HG02623 (cell line): ENCODE data around the gene WFIKKN1.

Source experiments
- ATAC-seq: cut with Tn5 transposase; IDR thresholded peaks from one replicate; pipeline ENCODE4 v1.9.1; 2021; ENCODE audit warnings: moderate library complexity; ENCODE audit not compliant: unreplicated experiment

WFIKKN1 gene

DNA sequence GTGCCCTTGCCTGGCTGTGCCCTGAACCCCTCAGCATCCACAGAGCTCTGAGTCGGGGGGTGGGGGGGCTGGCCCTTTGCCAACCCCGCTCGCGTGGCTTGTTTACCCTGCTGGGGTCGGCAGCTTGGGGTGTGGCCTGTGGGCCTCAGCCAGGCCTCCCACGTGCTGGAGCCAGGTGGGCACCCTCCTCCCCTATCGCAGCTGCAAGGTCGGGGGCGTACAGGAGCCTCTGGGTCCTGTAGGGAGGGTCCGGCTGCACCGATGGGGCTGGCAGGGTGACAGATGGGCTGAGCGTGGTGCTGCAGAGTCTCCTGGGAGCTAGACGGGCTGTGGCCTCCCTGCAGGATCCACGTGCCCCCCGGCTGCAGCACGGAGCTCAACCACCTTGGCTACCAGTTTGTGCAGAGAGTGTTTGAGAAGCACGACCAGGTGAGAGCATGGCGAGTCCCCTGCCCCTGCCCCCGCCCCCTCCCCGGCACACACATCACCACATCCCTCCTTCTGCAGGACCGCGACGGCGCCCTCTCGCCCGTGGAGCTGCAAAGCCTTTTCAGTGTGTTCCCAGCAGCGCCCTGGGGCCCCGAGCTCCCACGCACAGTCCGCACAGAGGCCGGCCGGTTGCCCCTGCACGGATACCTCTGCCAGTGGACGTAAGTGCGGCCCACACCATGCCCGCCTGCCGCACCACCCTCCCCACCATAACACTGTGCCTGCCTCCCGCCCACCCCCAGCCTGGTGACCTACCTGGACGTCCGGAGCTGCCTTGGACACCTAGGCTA lies 40.8 kb downstream of the WFIKKN1 start:
- ATAC-seq = no peak

GRCh38 chr16:672371-672770 lies 41.6 kb downstream of the WFIKKN1 start:
- no peak for ATAC-seq

- no peak for ATAC-seq
Measured at GRCh38 chr16:672851-673250, 42.1 kb downstream of the WFIKKN1 start.

DNA sequence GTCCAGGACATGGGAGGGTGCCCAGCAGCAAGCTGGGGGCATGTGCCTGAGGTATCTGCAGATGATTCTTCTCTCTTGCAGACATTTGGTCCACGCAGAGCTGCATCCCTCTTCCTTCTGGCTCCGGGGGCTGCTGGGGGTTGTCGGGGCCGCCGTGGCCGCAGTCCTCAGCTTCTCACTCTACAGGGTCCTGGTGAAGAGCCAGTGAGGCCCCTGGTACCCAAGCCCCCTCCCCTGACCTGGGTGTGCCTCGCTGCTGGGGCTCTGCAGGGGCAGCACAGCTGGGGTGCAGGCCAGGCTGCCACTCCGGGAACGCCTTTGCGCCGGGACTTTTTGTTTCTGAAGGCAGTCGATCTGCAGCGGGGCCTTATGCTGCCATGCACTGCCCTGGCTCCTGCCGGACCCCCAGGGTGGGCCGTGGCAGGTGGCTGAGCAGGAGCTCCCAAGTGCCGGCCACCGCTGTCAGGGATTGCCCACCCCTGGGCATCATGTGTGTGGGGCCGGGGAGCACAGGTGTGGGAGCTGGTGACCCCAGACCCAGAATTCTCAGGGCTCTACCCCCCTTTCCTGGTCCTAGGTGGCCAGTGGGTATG lies 42.7 kb downstream of the WFIKKN1 start:
- no peak for ATAC-seq

- no peak for ATAC-seq
Measured at GRCh38 chr16:674214-674881, 43.6 kb downstream of the WFIKKN1 start.

- ATAC-seq = no peak
Measured at GRCh38 chr16:674968-675883, 44.4 kb downstream of the WFIKKN1 start, which contains the start of gene RHBDL1. Gene RHBDL1 (plus strand): TSS chr16:675671. CDS start chr16:675791, 120 bp downstream.

DNA sequence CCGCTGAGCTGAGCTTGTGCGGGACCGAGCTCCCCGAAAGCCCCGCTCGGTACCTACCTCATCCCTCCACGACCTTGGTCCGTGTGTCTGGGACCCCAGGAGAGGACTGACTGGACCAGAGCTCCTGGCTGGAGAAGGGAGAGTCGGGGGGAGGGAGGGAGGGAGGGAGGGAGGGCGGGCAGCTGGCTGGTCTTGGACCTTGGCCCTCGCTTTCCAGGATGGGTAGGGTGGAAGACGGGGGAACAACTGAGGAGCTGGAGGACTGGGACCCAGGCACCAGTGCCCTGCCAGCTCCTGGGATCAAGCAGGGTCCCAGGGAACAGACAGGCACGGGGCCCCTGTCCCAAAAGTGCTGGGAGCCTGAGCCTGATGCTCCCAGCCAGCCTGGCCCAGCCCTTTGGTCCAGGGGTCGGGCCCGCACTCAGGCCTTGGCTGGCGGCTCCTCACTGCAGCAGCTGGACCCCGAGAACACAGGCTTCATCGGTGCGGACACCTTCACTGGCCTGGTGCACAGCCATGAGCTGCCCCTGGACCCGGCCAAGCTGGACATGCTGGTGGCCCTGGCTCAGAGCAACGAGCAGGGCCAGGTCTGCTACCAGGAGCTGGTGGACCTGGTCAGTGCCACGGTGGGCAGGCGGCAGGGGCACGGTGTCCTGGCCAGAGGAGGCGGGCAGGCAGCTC lies 45.2 kb downstream of the WFIKKN1 start:
- ATAC-seq = no peak

DNA sequence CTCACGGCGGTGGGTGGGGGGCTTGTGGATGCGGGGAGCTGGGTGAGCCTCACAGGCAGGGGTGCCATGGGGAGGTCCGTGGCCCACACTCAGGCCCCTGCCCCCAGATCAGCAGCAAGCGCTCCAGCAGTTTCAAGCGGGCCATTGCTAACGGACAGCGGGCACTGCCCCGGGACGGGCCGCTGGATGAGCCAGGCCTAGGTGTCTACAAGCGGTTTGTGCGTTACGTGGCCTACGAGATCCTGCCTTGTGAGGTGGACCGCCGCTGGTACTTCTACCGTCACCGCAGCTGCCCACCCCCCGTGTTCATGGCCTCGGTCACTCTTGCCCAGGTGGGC lies 45.7 kb downstream of the WFIKKN1 start:
- ATAC-seq = no peak

- no peak for ATAC-seq
Measured at GRCh38 chr16:676913-677312, 46.1 kb downstream of the WFIKKN1 start.

DNA sequence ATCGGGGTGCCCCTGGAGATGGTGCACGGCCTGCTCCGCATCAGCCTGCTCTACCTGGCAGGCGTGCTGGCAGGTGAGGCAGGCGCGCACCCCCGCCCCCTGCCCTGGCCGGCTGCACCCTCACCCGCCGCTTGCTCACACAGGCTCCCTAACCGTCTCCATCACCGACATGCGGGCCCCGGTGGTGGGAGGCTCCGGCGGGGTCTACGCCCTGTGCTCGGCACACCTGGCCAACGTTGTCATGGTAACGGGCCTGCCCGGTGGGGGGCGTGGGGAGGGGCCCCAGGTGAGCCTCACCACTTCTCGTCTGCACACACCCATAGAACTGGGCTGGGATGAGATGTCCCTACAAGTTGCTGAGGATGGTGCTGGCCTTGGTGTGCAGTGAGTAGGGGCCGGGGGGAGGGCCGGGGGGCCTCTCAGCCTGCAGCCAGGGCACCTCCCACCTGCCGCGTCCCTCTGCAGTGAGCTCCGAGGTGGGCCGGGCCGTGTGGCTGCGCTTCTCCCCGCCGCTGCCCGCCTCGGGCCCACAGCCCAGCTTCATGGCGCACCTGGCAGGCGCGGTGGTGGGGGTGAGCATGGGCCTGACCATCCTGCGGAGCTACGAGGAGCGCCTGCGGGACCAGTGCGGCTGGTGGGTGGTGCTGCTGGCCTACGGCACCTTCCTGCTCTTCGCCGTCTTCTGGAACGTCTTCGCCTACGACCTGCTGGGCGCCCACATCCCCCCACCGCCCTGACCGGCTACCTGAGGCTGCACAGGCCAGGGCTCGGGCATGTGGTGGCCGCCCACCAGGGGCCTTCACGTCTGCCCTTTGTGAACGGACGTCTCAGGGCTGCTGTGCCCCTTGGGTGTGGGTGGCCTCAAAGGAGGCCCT lies 46.8 kb downstream of the WFIKKN1 start:
- ATAC-seq = no peak

GRCh38 chr16:678209-678857 lies 47.5 kb downstream of the WFIKKN1 start:
- ATAC-seq = no peak

GRCh38 chr16:678858-679813 lies 48.4 kb downstream of the WFIKKN1 start:
- no peak for ATAC-seq

DNA sequence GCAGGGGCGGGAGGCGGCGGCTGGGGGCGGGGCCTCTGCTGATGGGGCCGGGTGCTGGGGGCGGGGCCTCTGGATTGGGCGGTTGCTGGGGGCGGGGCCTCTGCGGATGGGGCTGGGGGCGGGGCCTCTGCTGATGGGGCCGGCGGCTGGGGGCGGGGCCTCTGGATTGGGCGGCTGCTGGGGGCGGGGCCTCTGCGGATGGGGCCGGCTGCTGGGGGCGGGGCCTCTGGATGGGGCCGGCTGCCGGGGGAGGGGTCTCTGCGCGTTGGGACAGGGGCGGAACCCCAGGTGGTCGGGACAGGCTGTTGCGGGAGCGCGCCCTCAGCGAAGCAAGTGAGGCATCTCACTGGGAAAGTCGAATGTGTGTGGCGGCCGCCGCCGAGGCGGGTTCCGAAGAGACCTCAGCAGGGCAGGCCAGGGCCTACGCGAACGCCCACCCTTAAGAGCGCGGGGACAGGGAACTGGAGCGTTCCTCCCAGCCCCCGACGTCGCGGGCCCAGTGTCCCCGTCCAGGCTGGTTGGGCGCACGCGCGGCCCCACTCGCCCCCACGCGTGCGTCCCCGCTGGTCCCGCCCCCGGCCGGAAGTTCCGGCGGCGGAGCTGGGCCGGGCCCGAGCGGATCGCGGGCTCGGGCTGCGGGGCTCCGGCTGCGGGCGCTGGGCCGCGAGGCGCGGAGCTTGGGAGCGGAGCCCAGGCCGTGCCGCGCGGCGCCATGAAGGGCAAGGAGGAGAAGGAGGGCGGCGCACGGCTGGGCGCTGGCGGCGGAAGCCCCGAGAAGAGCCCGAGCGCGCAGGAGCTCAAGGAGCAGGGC lies 49.2 kb downstream of the WFIKKN1 start, which contains the start of gene STUB1:
Gene STUB1, plus strand, starts transcription at position 597 of the 811 bp plus-strand sequence. Its CDS starts 116 bp downstream, at position 713.
- ATAC-seq = no peak

DNA sequence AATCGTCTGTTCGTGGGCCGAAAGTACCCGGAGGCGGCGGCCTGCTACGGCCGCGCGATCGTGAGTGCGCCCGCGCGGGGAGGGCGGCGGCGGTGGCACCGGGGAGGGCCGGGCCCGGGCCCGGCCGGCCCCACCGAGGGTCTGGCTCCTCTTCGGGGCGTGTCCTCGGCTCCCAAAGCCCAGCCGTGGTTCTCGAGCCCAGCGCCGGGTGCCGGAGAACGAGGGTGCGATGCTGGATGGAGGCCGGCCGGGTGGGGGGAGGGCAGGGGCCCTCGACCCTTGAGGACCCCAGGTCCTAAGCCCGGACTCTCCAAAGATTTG lies 49.8 kb downstream of the WFIKKN1 start:
- no peak for ATAC-seq

DNA sequence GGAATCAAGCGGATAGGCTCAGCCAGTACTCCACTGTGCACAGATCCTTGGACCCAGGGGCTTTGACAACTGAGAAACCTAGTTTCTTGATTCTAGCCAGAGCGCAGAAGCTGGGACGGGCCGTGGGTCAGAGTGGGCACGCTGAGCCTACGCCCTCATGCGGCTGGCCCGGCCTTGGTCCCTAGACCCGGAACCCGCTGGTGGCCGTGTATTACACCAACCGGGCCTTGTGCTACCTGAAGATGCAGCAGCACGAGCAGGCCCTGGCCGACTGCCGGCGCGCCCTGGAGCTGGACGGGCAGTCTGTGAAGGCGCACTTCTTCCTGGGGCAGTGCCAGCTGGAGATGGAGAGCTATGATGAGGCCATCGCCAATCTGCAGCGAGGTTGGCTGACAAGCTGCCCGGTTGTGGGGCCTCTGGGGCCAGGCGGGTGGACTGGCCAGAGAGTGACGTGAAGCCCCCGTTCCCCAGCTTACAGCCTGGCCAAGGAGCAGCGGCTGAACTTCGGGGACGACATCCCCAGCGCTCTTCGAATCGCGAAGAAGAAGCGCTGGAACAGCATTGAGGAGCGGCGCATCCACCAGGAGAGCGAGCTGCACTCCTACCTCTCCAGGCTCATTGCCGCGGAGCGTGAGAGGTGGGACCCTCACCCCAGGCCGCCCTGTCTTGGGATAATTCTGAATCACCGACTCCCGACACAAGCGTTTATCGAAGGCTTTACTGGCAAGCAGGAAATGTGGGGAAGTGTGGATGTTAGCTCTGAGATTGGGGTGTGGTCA lies 50.4 kb downstream of the WFIKKN1 start:
- no peak for ATAC-seq

DNA sequence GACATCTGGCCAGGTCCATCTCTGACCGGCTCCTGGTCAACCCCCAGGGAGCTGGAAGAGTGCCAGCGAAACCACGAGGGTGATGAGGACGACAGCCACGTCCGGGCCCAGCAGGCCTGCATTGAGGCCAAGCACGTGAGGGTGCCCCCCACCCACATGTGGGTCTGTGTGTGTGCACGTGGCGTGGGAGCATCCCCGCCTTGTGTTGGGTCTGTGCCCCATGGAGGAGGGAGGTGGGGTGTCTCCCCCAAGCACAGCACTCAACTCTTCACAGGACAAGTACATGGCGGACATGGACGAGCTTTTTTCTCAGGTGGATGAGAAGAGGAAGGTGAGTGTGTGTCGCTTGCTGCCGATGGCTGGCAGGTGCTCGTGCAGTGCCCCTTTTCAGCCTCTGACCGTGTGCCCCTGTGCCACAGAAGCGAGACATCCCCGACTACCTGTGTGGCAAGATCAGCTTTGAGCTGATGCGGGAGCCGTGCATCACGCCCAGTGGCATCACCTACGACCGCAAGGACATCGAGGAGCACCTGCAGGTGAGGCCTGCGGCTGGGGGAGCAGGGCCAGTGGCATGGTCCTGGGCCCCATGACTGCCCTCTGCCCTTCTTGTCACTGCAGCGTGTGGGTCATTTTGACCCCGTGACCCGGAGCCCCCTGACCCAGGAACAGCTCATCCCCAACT lies 51.1 kb downstream of the WFIKKN1 start:
- ATAC-seq = no peak
